Measurements from ENCODE around the gene HSD17B11. TPM values are rescaled to one million over a fixed set of nuclear protein-coding genes. Genes with fewer than 3 reads are reported as not detected.
"Not testable (repeated sequence)": the region's sequence is repeated elsewhere in the genome, so short reads cannot be mapped to it uniquely, and the experiment has no call there.

HSD17B11 gene
- total RNA-seq, 1 experiment from 2014 or later = 159 TPM

DNA sequence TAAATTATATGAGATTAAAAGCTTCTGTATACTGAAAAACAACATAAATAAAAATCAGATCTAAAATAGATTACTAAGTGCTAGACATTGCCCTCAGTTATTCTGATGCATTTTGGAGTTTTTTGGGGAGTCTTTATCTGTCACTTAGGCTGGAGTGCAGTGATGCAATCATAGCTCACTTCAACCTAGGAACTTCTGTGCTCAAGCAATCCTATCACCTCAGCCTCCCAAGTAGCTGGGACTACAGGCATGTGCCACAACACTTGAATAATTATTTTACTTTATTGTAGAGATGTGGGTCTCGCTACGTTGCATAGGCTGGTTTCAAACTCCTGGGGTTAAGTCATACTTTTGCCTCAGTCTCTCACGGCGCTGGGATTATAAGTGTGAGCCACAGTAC, 31.7 kb downstream of the HSD17B11 start:
- no peak for DNase-seq (ENCODE audit: low spot score)

DNA sequence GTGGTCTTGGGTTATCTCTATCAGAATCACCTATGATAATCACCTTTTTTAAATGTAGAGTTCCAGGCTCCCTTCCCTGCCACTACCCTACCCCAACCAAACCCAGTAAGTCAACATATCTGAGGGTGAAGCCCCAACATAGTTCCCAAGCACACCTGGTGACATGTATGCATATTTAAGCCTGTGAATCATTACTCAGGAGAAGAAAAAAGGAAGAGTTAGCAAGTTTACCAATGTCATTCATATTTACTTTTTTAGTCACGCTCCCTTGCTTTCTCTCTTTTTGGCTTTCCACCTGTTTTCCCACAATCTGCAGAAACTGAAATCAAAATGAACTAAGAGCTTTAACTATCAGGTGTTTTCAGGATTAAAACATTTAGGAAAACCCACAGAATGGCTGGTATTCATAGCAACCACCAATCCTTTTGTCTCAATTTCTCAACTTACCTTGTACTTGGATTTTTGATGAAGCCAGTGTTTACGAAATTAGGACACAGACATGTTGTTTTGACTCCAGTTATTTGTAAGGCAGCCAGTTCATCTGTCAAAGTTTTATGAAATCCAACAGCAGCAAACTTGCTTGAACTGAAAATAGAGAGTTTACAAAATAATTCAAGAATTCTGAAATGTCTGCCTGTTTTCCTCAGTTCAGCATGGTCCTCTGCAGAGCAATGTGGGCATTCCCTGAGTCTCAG, 34.0 kb downstream of the HSD17B11 start:
- DNase-seq (ENCODE audit: low spot score) = no peak

DNA sequence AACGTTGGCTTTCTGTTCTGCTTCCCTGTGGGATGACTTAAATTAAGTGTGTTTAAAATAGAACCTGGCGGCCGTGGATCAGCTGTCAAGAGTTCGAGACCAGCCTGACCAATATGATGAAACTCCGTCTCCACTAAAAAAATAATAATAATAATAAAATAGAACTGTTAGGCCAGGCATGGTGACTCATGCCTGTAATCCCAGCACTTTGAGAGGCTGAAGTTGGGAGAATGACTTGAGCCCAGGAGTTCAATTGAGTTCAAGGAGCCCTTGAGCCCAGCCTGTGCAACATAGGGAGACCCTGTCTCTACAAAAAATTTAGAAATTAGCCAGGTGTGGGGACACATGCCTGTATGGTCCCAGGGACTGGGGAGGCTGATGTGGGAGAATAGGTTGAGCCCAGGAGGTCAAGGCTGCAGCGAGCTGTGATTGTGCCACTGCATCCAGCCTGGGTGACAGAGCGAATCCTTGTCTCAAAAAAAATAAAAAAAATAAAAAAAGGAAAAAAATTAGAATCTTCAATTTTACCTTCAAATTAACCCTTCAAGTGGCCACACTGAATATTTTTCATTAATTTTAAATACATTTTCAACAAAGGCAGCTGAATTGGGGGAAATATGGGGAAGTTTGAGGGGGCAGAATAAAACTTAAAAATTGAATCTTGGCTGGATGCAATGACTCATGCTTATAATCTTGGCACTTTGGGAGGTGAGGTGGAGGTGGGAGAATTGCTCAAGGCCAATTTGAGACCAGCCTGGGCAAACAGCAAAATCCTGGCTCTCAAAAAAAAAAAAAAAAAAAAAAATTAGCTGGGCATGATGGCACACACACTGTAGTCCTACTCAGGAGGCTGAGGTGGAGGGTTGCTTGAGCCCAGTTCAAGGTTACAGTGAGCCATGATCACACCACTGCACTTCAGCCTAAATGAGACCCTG, 36.6 kb downstream of the HSD17B11 start:
- DNase-seq (ENCODE audit: low spot score) = no peak

GRCh38 chr4:87353592-87353991, 37.4 kb downstream of the HSD17B11 start:
- DNase-seq (ENCODE audit: low spot score) = no peak

DNA sequence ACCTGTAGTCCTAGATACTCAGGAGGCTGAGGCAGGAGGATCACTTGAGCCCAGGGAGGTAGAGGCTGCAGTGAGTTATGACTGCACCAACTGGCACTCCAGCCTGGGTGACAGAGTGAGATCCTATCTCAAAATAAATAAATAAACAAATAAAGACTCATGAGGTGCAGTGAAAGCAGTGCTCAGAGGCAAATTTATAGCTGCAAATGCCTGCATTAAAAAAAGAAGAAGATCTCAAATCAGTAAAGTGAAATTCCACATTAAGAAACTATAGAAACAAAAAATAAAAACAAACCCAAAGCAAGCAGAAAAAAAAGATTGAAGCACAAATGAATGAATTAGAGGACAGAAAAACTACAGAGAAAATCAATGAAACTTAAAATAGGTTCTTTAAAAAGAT, 45.8 kb downstream of the HSD17B11 start:
- no peak for DNase-seq (ENCODE audit: low spot score)

DNA sequence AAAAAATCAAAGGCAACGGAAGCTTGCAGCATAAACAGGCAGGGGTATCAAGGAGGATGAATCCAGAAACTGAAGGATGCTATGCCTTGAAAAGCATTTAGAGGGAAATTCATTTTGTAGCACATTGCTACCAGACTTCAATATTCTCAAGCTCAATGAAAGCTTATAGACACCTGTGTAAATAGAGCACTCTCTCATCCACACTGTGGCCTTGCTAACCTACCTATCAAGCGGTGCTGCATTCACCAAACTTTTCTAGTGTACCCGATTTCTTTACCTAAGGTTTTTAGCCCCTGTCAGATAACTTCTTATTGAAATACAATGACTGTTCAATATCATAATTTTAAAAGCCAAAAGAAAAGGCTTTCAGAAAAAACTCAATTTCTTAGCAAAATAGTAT, 48.1 kb downstream of the HSD17B11 start:
- no peak for DNase-seq (ENCODE audit: low spot score)

- DNase-seq (ENCODE audit: low spot score) = peak; percentile 78
Observed at GRCh38 chr4:87341954-87342635, 48.9 kb downstream of the HSD17B11 start.

GRCh38 chr4:87339440-87339839, 51.5 kb downstream of the HSD17B11 start:
- DNase-seq (ENCODE audit: low spot score) = no peak

DNA sequence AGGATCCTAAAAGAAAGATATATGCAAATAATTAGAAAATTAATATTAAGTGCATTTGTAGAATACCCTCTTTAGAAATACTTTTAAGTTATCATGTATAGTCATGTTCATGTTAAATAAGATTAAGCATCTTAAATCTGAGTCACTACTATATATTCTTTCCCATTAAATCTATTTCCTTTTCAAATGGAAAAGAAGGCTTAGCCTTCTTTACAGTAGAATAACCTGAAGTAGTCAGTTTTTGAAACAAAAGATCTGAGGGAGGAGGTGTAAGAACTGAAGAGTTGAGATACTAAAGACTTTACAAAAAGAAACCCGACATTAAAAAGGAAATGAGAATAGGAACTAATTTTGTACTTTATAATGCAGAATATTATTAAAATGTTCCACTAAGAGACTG, 53.6 kb downstream of the HSD17B11 start:
- DNase-seq (ENCODE audit: low spot score) = no peak

DNA sequence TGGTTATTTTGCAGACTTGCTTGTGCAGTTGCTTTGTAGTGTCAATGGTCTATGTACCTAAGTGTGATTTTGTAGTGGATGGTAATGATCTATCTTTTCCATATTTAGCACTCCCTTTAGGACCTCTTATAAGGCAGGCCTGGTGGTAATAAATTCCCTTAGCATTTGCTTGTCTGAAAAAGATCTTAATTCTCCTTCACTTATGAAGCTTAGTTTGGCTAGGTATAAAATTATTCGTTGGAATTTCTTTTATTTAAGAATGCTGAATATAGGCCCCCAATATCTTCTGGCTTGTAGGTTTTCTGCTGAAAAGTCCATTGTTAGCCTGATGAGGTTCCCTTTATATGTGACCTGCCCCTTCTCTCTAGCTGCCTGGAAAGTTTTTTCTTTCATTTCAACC, 57.7 kb downstream of the HSD17B11 start:
- no peak for DNase-seq (ENCODE audit: low spot score)

DNA sequence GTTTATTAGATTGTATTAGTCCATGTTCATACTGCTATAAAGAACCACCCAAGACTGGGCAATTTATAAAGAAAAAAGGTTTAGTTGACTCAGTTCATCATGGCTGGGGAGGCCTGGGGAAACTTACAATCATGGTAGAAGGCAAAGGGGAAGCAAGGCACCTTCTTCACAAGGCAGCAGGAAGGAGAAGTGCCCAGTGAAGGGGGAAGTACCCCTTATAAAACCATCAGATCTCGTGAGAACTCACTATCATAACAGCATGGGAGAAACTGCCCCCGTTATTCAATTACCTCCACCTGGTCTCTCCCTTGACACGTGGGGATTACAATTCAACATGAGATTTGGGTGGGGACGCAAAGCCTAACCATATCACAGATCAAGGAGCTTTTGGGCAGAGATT, 60.2 kb downstream of the HSD17B11 start:
- DNase-seq (ENCODE audit: low spot score) = no peak

- DNase-seq (ENCODE audit: low spot score) = no peak
Observed at GRCh38 chr4:87327136-87327535, 63.9 kb downstream of the HSD17B11 start.

DNA sequence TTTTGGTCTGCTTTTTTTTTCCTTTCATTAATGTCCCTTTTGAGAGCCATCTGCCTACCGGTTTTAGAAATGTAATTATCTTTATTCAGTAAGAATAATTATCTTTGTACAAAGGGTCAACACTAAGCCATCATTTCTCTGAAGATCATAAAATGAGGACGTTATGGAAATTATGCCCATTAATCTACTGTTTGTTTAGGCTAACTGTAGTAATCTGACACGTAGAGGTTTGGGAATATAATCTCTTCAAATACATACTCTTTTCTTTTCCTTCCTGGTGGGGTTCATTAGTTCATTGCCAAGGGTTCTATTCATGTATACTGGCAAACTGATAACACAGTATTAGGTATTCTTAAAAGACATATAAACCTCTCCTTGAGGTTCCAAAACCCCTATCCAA, 64.5 kb downstream of the HSD17B11 start:
- no peak for DNase-seq (ENCODE audit: low spot score)

DNA sequence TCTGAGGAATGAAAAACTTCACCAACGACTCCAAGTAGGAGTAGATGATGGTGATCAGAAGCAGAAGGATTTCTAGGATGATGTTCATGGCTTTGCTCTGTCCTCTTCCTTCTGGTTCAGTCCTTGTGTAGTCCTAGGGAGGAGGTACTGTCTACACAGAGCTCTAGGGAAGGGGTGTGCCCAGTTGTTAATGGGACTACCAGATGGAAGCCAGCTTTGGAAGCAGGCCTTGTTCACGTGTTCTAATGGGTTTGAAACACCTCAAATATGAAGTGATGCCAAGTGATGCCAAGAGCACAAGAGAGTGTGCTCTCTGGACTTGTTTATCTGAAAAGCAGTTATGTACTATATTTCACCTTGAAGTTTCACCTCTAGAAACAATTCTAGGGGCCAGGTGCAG, 68.2 kb downstream of the HSD17B11 start, which contains the start of gene HSD17B13:
TSS of gene HSD17B13 (minus strand) at position 129 of the 400 bp plus-strand sequence. CDS start at position 88, 41 bp downstream.
- no peak for DNase-seq (ENCODE audit: low spot score)

- DNase-seq (ENCODE audit: low spot score) = no peak
Observed at GRCh38 chr4:87321888-87322287, 69.1 kb downstream of the HSD17B11 start.

DNA sequence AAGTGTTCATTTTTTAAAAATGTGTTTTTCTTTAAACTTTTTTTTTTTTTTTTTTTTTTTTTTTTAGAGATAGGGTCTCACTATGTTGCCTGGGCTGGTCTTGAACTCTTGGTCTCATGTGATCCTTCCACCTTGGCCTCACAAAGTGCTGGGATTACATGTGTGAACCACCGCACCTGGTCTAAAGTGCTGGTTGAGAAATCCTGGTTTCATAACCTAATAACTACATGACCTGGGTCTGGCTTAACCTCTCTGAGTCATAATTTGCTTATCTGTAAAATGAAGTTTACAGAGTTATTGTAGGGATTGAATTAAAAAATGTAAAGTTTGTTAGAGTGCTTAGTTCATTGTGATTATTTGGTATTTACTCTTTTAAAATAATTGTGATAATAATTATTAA, 73.5 kb downstream of the HSD17B11 start:
- DNase-seq (ENCODE audit: low spot score) = no peak

GRCh38 chr4:87316961-87317360, 74.0 kb downstream of the HSD17B11 start:
- DNase-seq (ENCODE audit: low spot score) = no peak

- not testable (repeated sequence) for DNase-seq (ENCODE audit: low spot score)
Observed at GRCh38 chr4:87315000-87315399, 76.0 kb downstream of the HSD17B11 start.

- DNase-seq (ENCODE audit: low spot score) = no peak
Observed at GRCh38 chr4:87313756-87314155, 77.2 kb downstream of the HSD17B11 start.

DNA sequence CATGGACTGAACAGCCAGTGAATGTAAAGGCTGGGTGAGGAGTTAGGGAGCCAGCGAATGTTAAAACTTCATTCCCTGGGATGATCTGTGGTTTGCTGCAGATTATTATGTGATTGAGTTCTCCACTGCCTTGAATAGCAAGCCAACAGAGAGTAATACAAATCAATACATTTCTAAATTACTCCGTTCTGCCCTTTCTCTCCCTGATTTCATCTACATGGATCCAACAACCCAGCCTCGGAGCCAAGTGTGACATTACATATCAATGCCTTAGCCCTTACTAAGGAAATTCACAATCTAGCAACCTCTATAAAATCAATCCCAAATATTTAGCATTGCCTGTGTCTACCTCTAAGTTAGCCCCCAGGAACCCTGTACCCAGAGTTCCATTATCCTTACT, 79.3 kb downstream of the HSD17B11 start:
- no peak for DNase-seq (ENCODE audit: low spot score)

DNA sequence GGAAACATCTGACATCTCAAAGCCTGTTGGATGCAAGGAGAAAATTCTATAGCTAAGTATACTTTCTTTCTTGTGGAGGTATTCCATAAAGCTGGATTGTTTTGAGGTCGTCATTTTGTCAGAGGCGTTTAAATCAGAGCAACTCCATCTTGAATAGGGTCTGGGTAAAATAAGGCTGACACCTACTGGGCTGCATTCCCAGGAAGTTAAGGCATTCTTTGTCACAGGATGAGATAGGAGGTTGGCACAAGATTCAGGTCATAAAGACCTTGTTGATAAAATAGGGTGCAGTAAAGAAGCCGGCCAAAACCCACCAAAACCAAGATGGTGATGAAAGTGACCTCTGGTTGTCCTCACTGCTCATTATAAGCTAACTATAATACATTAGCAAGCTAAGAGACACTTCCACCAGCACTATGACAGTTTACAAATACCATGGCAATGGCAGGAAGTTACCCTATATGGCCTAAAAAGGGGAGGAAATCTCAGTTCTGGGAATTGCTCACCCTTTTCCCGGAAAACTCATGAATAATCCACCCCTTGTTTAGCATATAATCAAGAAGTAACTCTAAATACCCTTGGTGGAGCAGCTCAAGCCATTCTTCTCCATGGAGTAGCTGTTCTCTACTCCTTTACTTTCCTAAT, 80.2 kb downstream of the HSD17B11 start:
- peak; percentile 3 for DNase-seq (ENCODE audit: low spot score)

DNA sequence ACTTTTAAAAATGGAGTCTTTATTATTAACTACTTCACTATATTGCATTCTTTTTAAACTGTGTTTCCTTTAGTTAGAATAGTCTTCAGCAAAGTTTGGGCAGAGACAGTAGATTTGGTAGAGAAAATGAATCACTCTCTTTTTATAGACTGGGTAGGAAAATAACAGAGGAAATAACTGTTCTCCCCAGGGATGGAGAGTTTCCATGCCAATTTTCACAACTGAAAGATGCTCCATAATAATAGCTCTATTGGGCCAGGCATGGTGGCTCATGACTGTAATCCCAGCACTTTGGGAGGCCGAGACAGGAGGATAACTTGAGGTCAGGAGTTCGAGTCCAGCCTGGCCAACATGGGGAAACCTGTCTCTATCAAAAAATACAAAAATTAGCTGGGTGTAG, 81.4 kb downstream of the HSD17B11 start:
- DNase-seq (ENCODE audit: low spot score) = no peak
